HEK293 (cell line): ENCODE data around the gene MED16.

Experiments
- CTCF ChIA-PET: fragments of 350-600 bp; formaldehyde crosslinking; extraction: SDS; loops from one replicate; lab custom pipeline; 2021; ENCODE audit warnings: antibody characterized with exemption; lab: Yijun Ruan, JAX
- POLR2A ChIA-PET: fragments of 300-600 bp; formaldehyde crosslinking; extraction: SDS; loops from one replicate; lab custom pipeline; 2020; ENCODE audit warnings: antibody characterized with exemption, inconsistent platforms; lab: Yijun Ruan, JAX
- H3K27ac ChIP-seq: fragments of 200-500 bp; sonication (Bioruptor generic); 2 replicates; pipeline ENCODE4 v1.5.1; 2014; ENCODE audit warnings: low read depth, low read length, control low read depth, inconsistent platforms; ENCODE audit errors: extremely low read depth
- H3K36me3 ChIP-seq, 2 experiments: fragments of 200-500 bp in 1 of 2; sonication (Bioruptor generic) in 1 of 2; 1 replicate in 1 of 2; 2 replicates in 1 of 2; pipeline ENCODE4 v1.5.1; 2014 to 2017; ENCODE audit warnings: inconsistent platforms in 2 of 2, low read length in 2 of 2; ENCODE audit not compliant: control insufficient read depth in 2 of 2, insufficient read depth in 1 of 2
- H3K4me1 ChIP-seq: fragments of 200-500 bp; sonication (Bioruptor generic); 2 replicates; pipeline ENCODE4 v1.5.1; 2014; ENCODE audit warnings: mild to moderate bottlenecking, low read length, inconsistent platforms; ENCODE audit not compliant: control insufficient read depth, insufficient read depth
- H3K4me3 ChIP-seq: 2 replicates; pipeline ENCODE4 v1.5.1; 2011; ENCODE audit warnings: low read depth, mild to moderate bottlenecking, control low read depth, low read length, moderate library complexity
- H3K9me3 ChIP-seq: fragments of 200-500 bp; sonication (Bioruptor generic); 2 replicates; pipeline ENCODE4 v1.5.1; 2014; ENCODE audit warnings: low read depth, low read length, inconsistent platforms; ENCODE audit not compliant: control insufficient read depth, insufficient read depth
- EGR2 ChIP-seq: fragments of 450-650 bp; formaldehyde crosslinking; IDR thresholded peaks from 2 replicates; pipeline ENCODE4 v1.5.1; 2016; ENCODE audit warnings: low read depth, missing biosample characterization, missing genetic modification characterization
- MYNN ChIP-seq: fragments of 450-650 bp; formaldehyde crosslinking; IDR thresholded peaks from 2 replicates; pipeline ENCODE4 v1.5.1; 2016; ENCODE audit warnings: missing biosample characterization, missing genetic modification characterization, borderline replicate concordance
- PRDM1 ChIP-seq: fragments of 450-650 bp; formaldehyde crosslinking; IDR thresholded peaks from 2 replicates; pipeline ENCODE4; 2016; ENCODE audit warnings: missing biosample characterization, missing genetic modification characterization
- SP2 ChIP-seq: fragments of 450-650 bp; formaldehyde crosslinking; IDR thresholded peaks from 2 replicates; pipeline ENCODE4 v1.5.1; 2016; ENCODE audit warnings: missing biosample characterization, missing genetic modification characterization
- SP3 ChIP-seq: fragments of 450-650 bp; formaldehyde crosslinking; IDR thresholded peaks from 2 replicates; pipeline ENCODE4 v1.5.1; 2016; ENCODE audit warnings: missing biosample characterization, missing genetic modification characterization
- ZBTB21 ChIP-seq: fragments of 450-650 bp; formaldehyde crosslinking; IDR thresholded peaks from 2 replicates; pipeline ENCODE4 v1.5.1; 2017; ENCODE audit warnings: missing biosample characterization, missing genetic modification characterization
- ZBTB26 ChIP-seq: fragments of 450-650 bp; formaldehyde crosslinking; optimal IDR thresholded peaks from 2 replicates; pipeline ENCODE3; 2016; ENCODE audit warnings: missing biosample characterization, mild to moderate bottlenecking, missing genetic modification characterization
- ZBTB7A ChIP-seq: fragments of 450-650 bp; formaldehyde crosslinking; IDR thresholded peaks from 2 replicates; pipeline ENCODE4 v1.5.1; 2016; ENCODE audit warnings: low read depth, missing biosample characterization, missing genetic modification characterization
- ZFHX2 ChIP-seq: fragments of 450-650 bp; formaldehyde crosslinking; conservative IDR thresholded peaks from 2 replicates; pipeline ENCODE4 v1.5.1; 2016; ENCODE audit warnings: missing biosample characterization, missing genetic modification characterization
- ZNF16 ChIP-seq: fragments of 450-650 bp; formaldehyde crosslinking; IDR thresholded peaks from 2 replicates; pipeline ENCODE4 v1.5.1; 2016; ENCODE audit warnings: low read depth, missing biosample characterization, missing genetic modification characterization
- ZNF169 ChIP-seq: fragments of 450-650 bp; formaldehyde crosslinking; IDR thresholded peaks from 2 replicates; pipeline ENCODE4 v1.5.1; 2016; ENCODE audit warnings: missing biosample characterization, missing genetic modification characterization
- ZNF335 ChIP-seq: fragments of 450-650 bp; formaldehyde crosslinking; conservative IDR thresholded peaks from 2 replicates; pipeline ENCODE4 v1.5.1; 2016; ENCODE audit warnings: missing biosample characterization, missing genetic modification characterization
- ZNF341 ChIP-seq: fragments of 450-650 bp; formaldehyde crosslinking; IDR thresholded peaks from 2 replicates; pipeline ENCODE4; 2016; ENCODE audit warnings: low read depth, missing biosample characterization, missing genetic modification characterization
- ZNF350 ChIP-seq: fragments of 450-650 bp; formaldehyde crosslinking; IDR thresholded peaks from 2 replicates; pipeline ENCODE4 v1.5.0; 2017; ENCODE audit warnings: missing biosample characterization, mild to moderate bottlenecking, missing genetic modification characterization
- ZNF37A ChIP-seq: fragments of 450-650 bp; IDR thresholded peaks from 2 replicates; pipeline ENCODE4 v1.5.1; 2018; ENCODE audit warnings: missing biosample characterization, missing genetic modification characterization
- ZNF398 ChIP-seq: fragments of 450-650 bp; formaldehyde crosslinking; IDR thresholded peaks from 2 replicates; pipeline ENCODE4 v1.5.1; 2017; ENCODE audit warnings: missing biosample characterization, missing genetic modification characterization
- ZNF416 ChIP-seq: fragments of 450-650 bp; formaldehyde crosslinking; IDR thresholded peaks from 2 replicates; pipeline ENCODE4 v1.5.1; 2016; ENCODE audit warnings: missing biosample characterization, missing genetic modification characterization
- ZNF580 ChIP-seq: fragments of 450-650 bp; formaldehyde crosslinking; IDR thresholded peaks from 2 replicates; pipeline ENCODE4 v1.5.1; 2016; ENCODE audit warnings: missing biosample characterization, missing genetic modification characterization
- ZNF624 ChIP-seq: fragments of 450-650 bp; formaldehyde crosslinking; IDR thresholded peaks from 2 replicates; pipeline ENCODE4 v1.5.1; 2017; ENCODE audit warnings: missing biosample characterization, missing genetic modification characterization
- ZNF626 ChIP-seq: fragments of 450-650 bp; sonication (Bioruptor Pico); formaldehyde crosslinking; IDR thresholded peaks from 2 replicates; pipeline ENCODE4 v1.5.1; 2018; ENCODE audit warnings: missing biosample characterization, missing genetic modification characterization, inconsistent platforms
- ZNF701 ChIP-seq: fragments of 450-650 bp; formaldehyde crosslinking; IDR thresholded peaks from 2 replicates; pipeline ENCODE4 v1.5.1; 2016; ENCODE audit warnings: missing biosample characterization, missing genetic modification characterization
- ZNF776 ChIP-seq: fragments of 450-650 bp; formaldehyde crosslinking; IDR thresholded peaks from 2 replicates; pipeline ENCODE4 v1.5.0; 2017; ENCODE audit warnings: missing biosample characterization, missing genetic modification characterization, borderline replicate concordance
- ZNF830 ChIP-seq: fragments of 450-650 bp; IDR thresholded peaks from 2 replicates; pipeline ENCODE4 v1.5.0; 2018; ENCODE audit warnings: missing biosample characterization, missing genetic modification characterization, low read depth, mild to moderate bottlenecking, moderate library complexity
- ZNF837 ChIP-seq: fragments of 450-650 bp; formaldehyde crosslinking; IDR thresholded peaks from 2 replicates; pipeline ENCODE4 v1.5.1; 2016; ENCODE audit warnings: missing biosample characterization, missing genetic modification characterization
- TF ChIP-seq, protein P1 (sequence below): fragments of 450-650 bp; formaldehyde crosslinking; IDR thresholded peaks from 2 replicates; pipeline ENCODE4 v1.5.1; 2016; ENCODE audit warnings: missing biosample characterization, missing genetic modification characterization
- TF ChIP-seq, protein P2 (sequence below): fragments of 450-650 bp; formaldehyde crosslinking; IDR thresholded peaks from 2 replicates; pipeline ENCODE4 v1.5.1; 2016; ENCODE audit warnings: missing biosample characterization, missing genetic modification characterization

Gene MED16

GRCh38 chr19:916645-917322, 23.8 kb upstream of the MED16 start:
- ChIA-PET CTCF (interaction anchor here (0.6 to 1.4 kb wide), 7 partner anchors 53 to 441 kb away, joined by 3 to 4 read pairs (median 4); partner anchors contain the start of gene WDR18), POLR2A (no interaction called here)
- Histone ChIP-seq H3K9me3 (no peaks in the 10 kb centered on the region), H3K27ac (no peak overlapping the region), H3K4me1 (peaks cover 2% of the 10 kb centered on the region; the same call in 1 of the 2 replicates), H3K36me3 (no peaks in the 10 kb centered on the region), H3K4me3 (peak overlapping the region; percentile 16)
- no peak for TF ChIP-seq ZNF169 (tag by site-specific recombination)
- no peak for TF ChIP-seq ZNF580
- peak; percentile 56 for TF ChIP-seq EGR2 (tag by site-specific recombination)
- TF ChIP-seq ZNF830 (tag by site-specific recombination): no peak
- TF ChIP-seq ZNF335 (tag by site-specific recombination): peak; percentile 39; the same call in 1 of the 2 replicates
- no peak for TF ChIP-seq ZNF626 (tag by site-specific recombination)
- no peak for TF ChIP-seq ZBTB21 (tag by site-specific recombination)
- TF ChIP-seq ZNF16 (tag by site-specific recombination): peak; percentile 57; the same call in 1 of the 2 replicates
- no peak for TF ChIP-seq ZNF37A (tag by site-specific recombination)
- no peak for TF ChIP-seq MYNN
- TF ChIP-seq SP2: peak; percentile 66
- TF ChIP-seq, protein P1, sequence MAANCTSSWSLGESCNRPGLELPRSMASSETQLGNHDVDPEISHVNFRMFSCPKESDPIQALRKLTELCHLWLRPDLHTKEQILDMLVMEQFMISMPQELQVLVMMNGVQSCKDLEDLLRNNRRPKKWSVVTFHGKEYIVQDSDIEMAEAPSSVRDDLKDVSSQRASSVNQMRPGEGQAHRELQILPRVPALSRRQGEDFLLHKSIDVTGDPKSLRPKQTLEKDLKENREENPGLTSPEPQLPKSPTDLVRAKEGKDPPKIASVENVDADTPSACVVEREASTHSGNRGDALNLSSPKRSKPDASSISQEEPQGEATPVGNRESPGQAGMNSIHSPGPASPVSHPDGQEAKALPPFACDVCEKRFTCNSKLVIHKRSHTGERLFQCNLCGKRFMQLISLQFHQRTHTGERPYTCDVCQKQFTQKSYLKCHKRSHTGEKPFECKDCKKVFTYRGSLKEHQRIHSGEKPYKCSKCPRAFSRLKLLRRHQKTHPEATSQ (tag by site-specific recombination): no peak
- TF ChIP-seq ZNF416 (tag by site-specific recombination): no peak
- no peak for TF ChIP-seq ZNF350
- TF ChIP-seq ZFHX2 (tag by site-specific recombination): peak; percentile 81
- TF ChIP-seq ZNF624: no peak
- TF ChIP-seq ZNF701 (tag by site-specific recombination): no peak
- TF ChIP-seq ZNF837: no peak
- no peak for TF ChIP-seq ZNF776 (tag by site-specific recombination)
- no peak for TF ChIP-seq ZBTB7A (tag by site-specific recombination)
- no peak for TF ChIP-seq PRDM1 (tag by site-specific recombination)
- no peak for TF ChIP-seq ZBTB26
- peak; percentile 40; the same call in 1 of the 2 replicates for TF ChIP-seq SP3
- TF ChIP-seq, protein P2, sequence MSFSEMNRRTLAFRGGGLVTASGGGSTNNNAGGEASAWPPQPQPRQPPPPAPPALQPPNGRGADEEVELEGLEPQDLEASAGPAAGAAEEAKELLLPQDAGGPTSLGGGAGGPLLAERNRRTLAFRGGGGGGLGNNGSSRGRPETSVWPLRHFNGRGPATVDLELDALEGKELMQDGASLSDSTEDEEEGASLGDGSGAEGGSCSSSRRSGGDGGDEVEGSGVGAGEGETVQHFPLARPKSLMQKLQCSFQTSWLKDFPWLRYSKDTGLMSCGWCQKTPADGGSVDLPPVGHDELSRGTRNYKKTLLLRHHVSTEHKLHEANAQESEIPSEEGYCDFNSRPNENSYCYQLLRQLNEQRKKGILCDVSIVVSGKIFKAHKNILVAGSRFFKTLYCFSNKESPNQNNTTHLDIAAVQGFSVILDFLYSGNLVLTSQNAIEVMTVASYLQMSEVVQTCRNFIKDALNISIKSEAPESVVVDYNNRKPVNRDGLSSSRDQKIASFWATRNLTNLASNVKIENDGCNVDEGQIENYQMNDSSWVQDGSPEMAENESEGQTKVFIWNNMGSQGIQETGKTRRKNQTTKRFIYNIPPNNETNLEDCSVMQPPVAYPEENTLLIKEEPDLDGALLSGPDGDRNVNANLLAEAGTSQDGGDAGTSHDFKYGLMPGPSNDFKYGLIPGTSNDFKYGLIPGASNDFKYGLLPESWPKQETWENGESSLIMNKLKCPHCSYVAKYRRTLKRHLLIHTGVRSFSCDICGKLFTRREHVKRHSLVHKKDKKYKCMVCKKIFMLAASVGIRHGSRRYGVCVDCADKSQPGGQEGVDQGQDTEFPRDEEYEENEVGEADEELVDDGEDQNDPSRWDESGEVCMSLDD (tag by site-specific recombination): no peak
- TF ChIP-seq ZNF341 (tag by site-specific recombination): peak; percentile 81
- TF ChIP-seq ZNF398: peak; percentile 87
- TF ChIP-seq, all 188 proteins: peak for 8
